HCT116 (cell line): Measurements from ENCODE around the gene PRELID1. TPM values are rescaled to one million over a fixed set of nuclear protein-coding genes. Genes with fewer than 3 reads are reported as not detected.

ENCODE experiments used
- ATAC-seq: fragments of 200-7000 bp; cut with Tn5 transposase; 2 replicates; pipeline ENCODE4 v1.9.1; 2020; ENCODE audit warnings: mild to moderate bottlenecking, moderate library complexity
- BruUV-seq: library from RNA; stranded (reverse); fragments of 400-500 nt; replicated peaks from 2 replicates; lab custom pipeline; 2021; lab: Mats Ljungman, UMichigan
- CTCF ChIA-PET: fragments of 300-600 bp; sonication (Branson Sonifier 250); formaldehyde crosslinking; loops from one replicate; lab custom pipeline; 2021; ENCODE audit warnings: antibody characterized with exemption; lab: Charles Lee
- POLR2A ChIA-PET: fragments of 300-600, 350-600 bp; sonication (Branson Sonifier 250); formaldehyde crosslinking; loops from one replicate; lab custom pipeline; 2021; ENCODE audit warnings: antibody characterized with exemption; lab: Charles Lee
- RAD21 ChIA-PET, 2 experiments: fragments of 300-600 bp; sonication (Branson Sonifier 250); formaldehyde crosslinking; loops; one replicate each; lab custom pipeline; 2023; ENCODE audit warnings: low total read pairs in 2 of 2; ENCODE audit not compliant: uncharacterized antibody in 2 of 2, unreplicated experiment in 2 of 2, low non-redundant PET in 1 of 2; lab: Charles Lee
- DNase-seq: peaks from one replicate; pipeline ENCODE4 v3.0.0-alpha.2; 2010; ENCODE audit warnings: low read depth, low spot score
- H2AFZ ChIP-seq: fragments of 200-600 bp; shearing (Covaris generic), sonication (generic); 2 replicates; pipeline ENCODE4 v1.6.1; 2017; ENCODE audit warnings: low read depth, mixed run types, mixed read lengths, antibody characterized with exemption, low read length; ENCODE audit not compliant: poor library complexity, severe bottlenecking
- H3K27ac ChIP-seq: 2 replicates; pipeline ENCODE4 v1.5.1; 2012; ENCODE audit warnings: low read depth, low read length
- H3K27me3 ChIP-seq: fragments of 200-600 bp; sonication (generic); 2 replicates; pipeline ENCODE4 v1.6.1; 2016; ENCODE audit warnings: mixed run types, low read length, mixed read lengths; ENCODE audit not compliant: insufficient read depth
- H3K36me3 ChIP-seq, 2 experiments: fragments of 200-500 bp in 1 of 2; fragments of 200-600 bp in 1 of 2; sonication (Bioruptor generic) in 1 of 2; sonication (generic) in 1 of 2; 2 replicates each; pipeline versions ENCODE4 v1.5.1 to v1.6.1; 2014 to 2016; ENCODE audit warnings: low read length in 2 of 2, inconsistent platforms in 1 of 2, mixed read lengths in 1 of 2, mixed run types in 1 of 2; ENCODE audit not compliant: insufficient read depth in 2 of 2, control insufficient read depth in 1 of 2
- H3K4me1 ChIP-seq, 2 experiments: fragments of 200-600 bp in 1 of 2; sonication (generic) in 1 of 2; 2 replicates each; pipeline versions ENCODE4 v1.5.1 to v1.6.1; 2012 to 2017; ENCODE audit warnings: low read length in 2 of 2, inconsistent platforms in 1 of 2, mild to moderate bottlenecking in 1 of 2, mixed read lengths in 1 of 2, mixed run types in 1 of 2, moderate library complexity in 1 of 2; ENCODE audit not compliant: insufficient read depth in 2 of 2, control insufficient read depth in 1 of 2
- H3K4me2 ChIP-seq: fragments of 200-600 bp; sonication (generic); 2 replicates; pipeline ENCODE4 v1.6.1; 2017; ENCODE audit warnings: mixed run types, low read length, mixed read lengths
- H3K4me3 ChIP-seq, 2 experiments: fragments of 200-600 bp in 1 of 2; sonication (generic) in 1 of 2; replicated peaks in 1 of 2; 2 replicates each; pipeline ENCODE4 v1.5.1; 2011 to 2016; ENCODE audit warnings: low read length in 2 of 2, control low read depth in 1 of 2, low read depth in 1 of 2, mild to moderate bottlenecking in 1 of 2, mixed read lengths in 1 of 2, mixed run types in 1 of 2
- H3K79me2 ChIP-seq: fragments of 200-600 bp; sonication (generic); 2 replicates; pipeline ENCODE4 v1.6.1; 2017; ENCODE audit warnings: mild to moderate bottlenecking, mixed run types, low read length, moderate library complexity, mixed read lengths; ENCODE audit not compliant: insufficient read depth
- H3K9ac ChIP-seq: fragments of 200-600 bp; sonication (generic); 2 replicates; pipeline ENCODE4 v1.6.1; 2016; ENCODE audit warnings: low read length, mixed read lengths
- H3K9me2 ChIP-seq: fragments of 200-600 bp; sonication (generic), shearing (Covaris generic); 2 replicates; pipeline ENCODE4 v1.6.1; 2017; ENCODE audit warnings: mixed run types, mild to moderate bottlenecking, moderate library complexity; ENCODE audit not compliant: insufficient read depth
- H3K9me3 ChIP-seq, 2 experiments: fragments of 200-500 bp in 1 of 2; fragments of 200-600 bp in 1 of 2; sonication (Bioruptor generic) in 1 of 2; sonication (generic) in 1 of 2; 2 replicates each; pipeline ENCODE4 v1.6.1; 2014 to 2017; ENCODE audit warnings: low read length in 2 of 2, mixed read lengths in 2 of 2, inconsistent platforms in 1 of 2, low read depth in 1 of 2, mild to moderate bottlenecking in 1 of 2, mixed run types in 1 of 2, moderate library complexity in 1 of 2; ENCODE audit not compliant: control insufficient read depth in 1 of 2, insufficient read depth in 1 of 2
- H4K20me1 ChIP-seq: fragments of 200-600 bp; sonication (generic), shearing (Covaris generic); 2 replicates; pipeline ENCODE4 v1.6.1; 2017; ENCODE audit warnings: mixed run types, mild to moderate bottlenecking, moderate library complexity; ENCODE audit not compliant: insufficient read depth
- CBX3 ChIP-seq: IDR thresholded peaks from 2 replicates; pipeline ENCODE4 v1.6.1; 2012; ENCODE audit warnings: low read depth
- CEBPB ChIP-seq: IDR thresholded peaks from 2 replicates; pipeline ENCODE4 v1.6.1; 2012; ENCODE audit warnings: low read depth
- EGR1 ChIP-seq: IDR thresholded peaks from 2 replicates; pipeline ENCODE4 v1.6.1; 2012; ENCODE audit warnings: low read depth
- ELF1 ChIP-seq: IDR thresholded peaks from 2 replicates; pipeline ENCODE4 v1.6.1; 2012; ENCODE audit warnings: low read depth, borderline replicate concordance
- EZH2 ChIP-seq: fragments of 200-600 bp; sonication (generic); IDR thresholded peaks from 2 replicates; pipeline ENCODE4 v1.6.1; 2017; ENCODE audit warnings: antibody characterized with exemption, mixed run types
- EZH2phosphoT487 ChIP-seq: fragments of 200-600 bp; IDR thresholded peaks from 2 replicates; pipeline ENCODE4 v1.6.1; 2018; ENCODE audit warnings: antibody characterized with exemption, borderline replicate concordance
- FOSL1 ChIP-seq: IDR thresholded peaks from 2 replicates; pipeline ENCODE4 v1.6.1; 2012; ENCODE audit warnings: low read depth
- JUND ChIP-seq: IDR thresholded peaks from 2 replicates; pipeline ENCODE4 v1.6.1; 2012
- MAX ChIP-seq: IDR thresholded peaks from 2 replicates; pipeline ENCODE4 v1.6.1; 2012
- POLR2A ChIP-seq: IDR thresholded peaks from 2 replicates; pipeline ENCODE4 v1.7.0; 2011; ENCODE audit warnings: borderline replicate concordance; ENCODE audit not compliant: insufficient read depth, insufficient read length; ENCODE audit errors: extremely low read depth
- RAD21 ChIP-seq: IDR thresholded peaks from 2 replicates; pipeline ENCODE4 v1.6.1; 2012; ENCODE audit warnings: low read depth, mild to moderate bottlenecking
- SRF ChIP-seq: IDR thresholded peaks from 2 replicates; pipeline ENCODE4 v1.6.1; 2012; ENCODE audit warnings: low read depth
- TCF7L2 ChIP-seq: IDR thresholded peaks from 2 replicates; pipeline ENCODE4 v1.7.0; 2011; ENCODE audit warnings: borderline replicate concordance, inconsistent platforms; ENCODE audit not compliant: insufficient read depth, insufficient read length; ENCODE audit errors: extremely low read depth
- ZBTB33 ChIP-seq: IDR thresholded peaks from 2 replicates; pipeline ENCODE4 v1.6.1; 2011; ENCODE audit warnings: mild to moderate bottlenecking, low read length, moderate library complexity; ENCODE audit not compliant: insufficient replicate concordance; ENCODE audit errors: extremely low read depth
- ZFX ChIP-seq: fragments of 450-650 bp; IDR thresholded peaks from 2 replicates; pipeline ENCODE4 v1.6.1; 2017
- ZNF274 ChIP-seq: fragments of 200-500 bp; sonication (Bioruptor generic); IDR thresholded peaks from 2 replicates; pipeline ENCODE4 v1.6.1; 2014; ENCODE audit warnings: mild to moderate bottlenecking, low read depth, low read length, inconsistent platforms
- intact Hi-C: fragments of 100-400 bp; cut with micrococcal nuclease; formaldehyde crosslinking; loops from 2 replicates; pipeline ENCODE4 v1.10.0; 2022
- total RNA-seq: library from RNA; stranded (reverse); gene quantifications from one replicate; pipeline ENCODE4 v1.2.1, GENCODE V29; 2021; ENCODE audit not compliant: unreplicated experiment

PRELID1 gene
- total RNA-seq, 1 experiment from 2014 or later = 223 TPM

- Histone ChIP-seq H2AFZ (no peak overlapping the region), H4K20me1 (peaks cover 3% of the 10 kb centered on the region; the same call in 1 of the 2 replicates), H3K9me3 (no peaks in the 10 kb centered on the region), H3K79me2 (peaks cover 86% of the 10 kb centered on the region), H3K27ac (no peak overlapping the region), H3K9ac (no peak overlapping the region), H3K36me3 (peaks cover 9 to 13% of the 10 kb centered on the region in 2 experiments; a peak in 3 of 4 replicates), H3K27me3 (no peaks in the 10 kb centered on the region), H3K4me1 (peaks cover under 1 to 3% of the 10 kb centered on the region in 2 experiments; a peak in 2 of 4 replicates), H3K4me3 (no peak overlapping the region), H3K9me2 (no peaks in the 10 kb centered on the region), H3K4me2 (no peak overlapping the region)
- ChIA-PET RAD21 (no interaction called here), POLR2A (interaction anchor here (1.6 kb wide), 1 partner anchor 18 kb away, joined by 3 read pairs; no protein-coding TSS in a partner anchor), CTCF (no interaction called here)
- no TSS peak for BruUV-seq
- DNase-seq (no peak), ATAC-seq (no peak)
- intact Hi-C loops = no loop called here
- TF ChIP-seq ZNF274 (no peak), RAD21 (no peak), POLR2A (no peak), ELF1 (no peak), ZBTB33 (no peak), EGR1 (no peak), SRF (no peak)
These were observed 41.3 kb downstream of the PRELID1 start for GRCh38 chr5:177344891-177345290.

GRCh38 chr5:177346820-177347219, 43.2 kb downstream of the PRELID1 start:
- Histone ChIP-seq H3K36me3 (peaks cover 8 to 11% of the 10 kb centered on the region in 2 experiments; a peak in 3 of 4 replicates), H3K9me3 (no peaks in the 10 kb centered on the region), H3K9me2 (no peaks in the 10 kb centered on the region), H3K4me3 (no peak overlapping the region), H4K20me1 (peaks cover 3% of the 10 kb centered on the region; the same call in 1 of the 2 replicates), H3K9ac (no peak overlapping the region), H3K4me2 (no peak overlapping the region), H2AFZ (no peak overlapping the region), H3K27ac (no peak overlapping the region), H3K4me1 (peaks cover 10% of the 10 kb centered on the region in 2 experiments), H3K27me3 (no peaks in the 10 kb centered on the region), H3K79me2 (peaks cover 91% of the 10 kb centered on the region)
- DNase-seq (no peak), ATAC-seq (no peak)
- ChIA-PET POLR2A (no interaction called here), CTCF (interaction anchor here (0.9 to 1.9 kb wide), 2 partner anchors 24 to 37 kb away, joined by 3 to 6 read pairs; no protein-coding TSS in a partner anchor), RAD21 (no interaction called here)
- no peak for TF ChIP-seq SRF
- TF ChIP-seq CBX3 = no peak
- TF ChIP-seq CEBPB = no peak
- TF ChIP-seq EGR1 = no peak
- TF ChIP-seq EZH2phosphoT487 = no peak
- TF ChIP-seq TCF7L2 = no peak
- TF ChIP-seq EZH2 = no peak
- no peak for TF ChIP-seq JUND
- TF ChIP-seq MAX = no peak
- no peak for TF ChIP-seq FOSL1
- TF ChIP-seq ZFX = no peak
- BruUV-seq = no TSS peak
- intact Hi-C loops = no loop called here
